Stomach (tissue), 9 donors: ENCODE data around the gene GNAI3. TPM values are rescaled to one million over a fixed set of nuclear protein-coding genes. Genes with fewer than 3 reads are reported as not detected.

Experiments used
- DNase-seq, 2 donors: peaks; one replicate each; pipeline versions ENCODE4 v3.0.0 to v3.0.0-alpha.2; 2013 to 2019
- H3K27ac ChIP-seq, 5 donors: fragments of 200-600 bp in 4 of 5; sonication (generic) in 4 of 5; one replicate each; pipeline ENCODE4 v1.5.1; 2013 to 2019; ENCODE audit warnings: mild to moderate bottlenecking in 1 of 5, moderate library complexity in 1 of 5
- H3K27me3 ChIP-seq, 3 donors: fragments of 200-600 bp; sonication (generic); one replicate each; pipeline ENCODE4 v1.5.1; 2017 to 2019; ENCODE audit warnings: mixed run types in 1 of 3
- H3K36me3 ChIP-seq, 4 donors: fragments of 200-600 bp; sonication (generic); 1 replicate in 3 of 4; 2 replicates in 1 of 4; pipeline ENCODE4 v1.5.1; 2016 to 2019
- H3K4me1 ChIP-seq, 4 donors: fragments of 200-600 bp; sonication (generic); one replicate each; pipeline ENCODE4 v1.5.1; 2016 to 2019
- H3K4me3 ChIP-seq, 4 donors: fragments of 200-600 bp; sonication (generic) in 3 of 4; one replicate each; pipeline ENCODE4 v1.5.1; 2016 to 2019; ENCODE audit warnings: mild to moderate bottlenecking in 1 of 4
- H3K9me3 ChIP-seq, 4 donors: fragments of 200-600 bp; sonication (generic); one replicate each; pipeline ENCODE4 v1.5.1; 2016 to 2019
- EP300 ChIP-seq: sonication (generic); formaldehyde crosslinking; IDR thresholded peaks from one replicate; pipeline ENCODE4 v1.6.1; 2017; ENCODE audit warnings: antibody characterized with exemption
- POLR2A ChIP-seq, 4 donors: fragments of 450-650 bp; IDR thresholded peaks; one replicate each; pipeline ENCODE4 v1.6.1; 2016; ENCODE audit warnings: antibody characterized with exemption in 4 of 4, control low read depth in 2 of 4, mild to moderate bottlenecking in 1 of 4, moderate library complexity in 1 of 4
- POLR2AphosphoS5 ChIP-seq, 3 donors: sonication (generic); formaldehyde crosslinking; IDR thresholded peaks; one replicate each; pipeline ENCODE4 v1.6.1; 2016; ENCODE audit warnings: antibody characterized with exemption in 3 of 3
- WGBS, 5 donors: extraction: QIAGEN DNeasy Blood & Tissue Kit in 3 of 5; methylation state at CpG; one replicate each; pipeline versions ENCODE4 v1.1.5 to v1.1.7; 2013 to 2018; 5-methylcytosine and 5-hydroxymethylcytosine counted together
- intact Hi-C: fragments of 100-400 bp; cut with DNase I; formaldehyde crosslinking; loops from one replicate; pipeline ENCODE4 v1.15.1; 2023; ENCODE audit warnings: low total_unique reads
- polyA plus RNA-seq, 3 donors: library from polyadenylated mRNA; stranded (reverse); fragments of 200-250 nt; gene quantifications; one replicate each; pipeline ENCODE4 v1.2.3, GENCODE V29; 2013
- total RNA-seq, 5 donors: library from RNA; depleted of rRNA; stranded (reverse); fragments of >200 nt; gene quantifications; one replicate each; pipeline versions ENCODE4 v1.1.0 to v1.2.3, GENCODE V29; 2014 to 2016
- TF ChIP-seq, protein P1 (sequence below), 7 experiments: fragments of 450-650 bp in 4 of 7; fragments of 200-600 bp in 3 of 7; sonication (generic) in 3 of 7; IDR thresholded peaks; one replicate each; pipeline ENCODE4 v1.5.1; 2016 to 2019; ENCODE audit warnings: antibody characterized with exemption in 7 of 7, control low read depth in 2 of 7, mild to moderate bottlenecking in 1 of 7
- donor health status: healthy with polysubstance abuse.
- donor health status: Bipolar disorder and iron deficiency.
- donor health status: healthy.

Gene GNAI3
- total and polyA plus RNA-seq, 8 donors = 0.58 to 12.7 (median 3.1) TPM

DNA sequence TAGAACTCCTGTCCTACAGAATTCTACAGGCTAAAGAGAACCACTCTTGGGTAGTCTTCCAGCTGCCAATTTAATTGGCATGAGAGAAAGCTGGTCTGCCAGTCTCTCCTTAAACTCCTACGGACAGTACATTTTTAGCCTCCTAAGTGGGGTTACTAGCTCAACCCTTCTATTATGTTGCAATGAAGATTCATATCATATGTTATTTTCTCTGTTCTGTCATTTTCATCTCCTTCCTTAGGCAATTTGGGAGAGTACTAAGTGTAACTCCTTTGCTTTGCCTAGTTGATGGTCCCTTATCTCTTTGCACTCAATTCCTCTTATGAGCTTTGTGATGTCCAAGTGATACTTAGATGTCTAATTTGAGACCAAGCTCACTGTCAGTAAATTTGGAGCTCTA lies 57.0 kb downstream of the GNAI3 start:
- H3K9me3 ChIP-seq = no peaks in the 10 kb centered on the region
- H3K4me3 ChIP-seq = no peak overlapping the region
- TF ChIP-seq EP300 (no peak), POLR2AphosphoS5 (IDR thresholded peaks at IDR 0.05) (no peak), POLR2A (IDR thresholded peaks at IDR 0.05) (no peak)
- TF ChIP-seq, protein P1, sequence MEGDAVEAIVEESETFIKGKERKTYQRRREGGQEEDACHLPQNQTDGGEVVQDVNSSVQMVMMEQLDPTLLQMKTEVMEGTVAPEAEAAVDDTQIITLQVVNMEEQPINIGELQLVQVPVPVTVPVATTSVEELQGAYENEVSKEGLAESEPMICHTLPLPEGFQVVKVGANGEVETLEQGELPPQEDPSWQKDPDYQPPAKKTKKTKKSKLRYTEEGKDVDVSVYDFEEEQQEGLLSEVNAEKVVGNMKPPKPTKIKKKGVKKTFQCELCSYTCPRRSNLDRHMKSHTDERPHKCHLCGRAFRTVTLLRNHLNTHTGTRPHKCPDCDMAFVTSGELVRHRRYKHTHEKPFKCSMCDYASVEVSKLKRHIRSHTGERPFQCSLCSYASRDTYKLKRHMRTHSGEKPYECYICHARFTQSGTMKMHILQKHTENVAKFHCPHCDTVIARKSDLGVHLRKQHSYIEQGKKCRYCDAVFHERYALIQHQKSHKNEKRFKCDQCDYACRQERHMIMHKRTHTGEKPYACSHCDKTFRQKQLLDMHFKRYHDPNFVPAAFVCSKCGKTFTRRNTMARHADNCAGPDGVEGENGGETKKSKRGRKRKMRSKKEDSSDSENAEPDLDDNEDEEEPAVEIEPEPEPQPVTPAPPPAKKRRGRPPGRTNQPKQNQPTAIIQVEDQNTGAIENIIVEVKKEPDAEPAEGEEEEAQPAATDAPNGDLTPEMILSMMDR (IDR thresholded peaks at IDR 0.05) = no peak
- no peaks in the 10 kb centered on the region for H3K27me3 ChIP-seq
- 93 to 100% (median 100%) methylated on average over 1 of the region's 1 CpG for WGBS, 5 donors
- no peak for DNase-seq
- H3K4me1 ChIP-seq = no peaks in the 10 kb centered on the region
- no peak overlapping the region for H3K27ac ChIP-seq
- no peaks in the 10 kb centered on the region for H3K36me3 ChIP-seq
- intact Hi-C loops = no loop called here

DNA sequence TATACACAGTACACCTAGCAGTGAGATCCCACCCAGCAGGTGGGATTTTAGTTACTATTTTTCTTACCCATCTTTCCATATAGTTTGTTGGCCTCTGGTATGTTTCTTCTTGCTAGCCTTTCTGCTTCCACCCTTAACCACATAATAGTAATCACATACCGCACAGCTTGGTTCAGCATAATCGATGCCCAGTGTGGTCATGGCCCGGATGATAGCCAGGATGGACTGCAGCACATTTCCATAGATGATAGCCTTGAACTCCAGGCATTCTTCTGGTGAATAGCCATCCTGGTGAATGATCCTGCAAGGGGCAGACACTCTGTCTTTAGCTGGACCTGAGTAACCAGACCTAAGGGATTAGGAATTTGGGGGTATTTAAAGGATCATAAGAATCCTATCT lies 61.5 kb downstream of the GNAI3 start:
- intact Hi-C loops = no loop called here
- no peaks in the 10 kb centered on the region for H3K9me3 ChIP-seq
- TF ChIP-seq POLR2AphosphoS5 (IDR thresholded peaks at IDR 0.05) (no peak), EP300 (no peak), POLR2A (IDR thresholded peaks at IDR 0.05) (no peak)
- TF ChIP-seq, protein P1 (IDR thresholded peaks at IDR 0.05) = no peak
- H3K27me3 ChIP-seq = no peaks in the 10 kb centered on the region
- H3K36me3 ChIP-seq = no peaks in the 10 kb centered on the region
- DNase-seq = no peak
- H3K4me1 ChIP-seq = peaks cover 0 to 21% (median 0%) of the 10 kb centered on the region in 4 donors
- no peak overlapping the region for H3K27ac ChIP-seq
- 89 to 99% (median 94%) methylated on average over 3 of the region's 3 CpGs for WGBS, 5 donors
- no peak overlapping the region for H3K4me3 ChIP-seq

DNA sequence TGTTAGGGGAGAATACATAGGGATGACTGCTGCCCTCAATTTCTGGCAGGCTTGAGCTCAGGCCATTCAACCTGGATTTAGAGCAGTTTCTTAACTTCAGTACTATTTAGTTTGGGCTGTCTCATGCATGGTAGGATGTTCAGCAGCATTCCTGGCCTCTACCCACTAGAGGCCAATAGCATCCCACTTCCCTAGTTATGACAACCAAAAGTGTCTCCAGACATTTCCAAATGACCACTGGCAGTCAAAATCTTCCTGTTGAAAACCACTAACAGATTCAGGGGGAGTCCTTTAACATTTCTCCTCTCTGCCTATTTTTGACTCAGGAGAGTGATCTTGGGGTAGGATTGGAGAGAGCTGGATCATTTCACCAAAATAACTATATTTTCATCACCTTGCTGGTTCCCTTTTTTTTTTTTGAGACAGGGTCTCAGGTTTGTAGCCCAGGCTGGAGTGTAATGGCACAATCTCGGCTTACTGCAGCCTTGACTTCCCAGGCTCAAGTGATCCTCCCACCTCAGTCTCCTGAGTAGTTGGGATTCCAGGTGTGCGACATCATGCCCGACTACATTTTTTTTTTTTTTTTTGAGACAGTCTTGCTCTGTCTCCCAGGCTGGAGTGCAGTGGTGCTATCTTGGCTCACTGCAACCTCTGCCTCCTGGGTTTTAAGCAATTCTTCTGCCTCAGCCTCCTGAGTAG lies 62.3 kb downstream of the GNAI3 start:
- intact Hi-C loops = no loop called here
- 69 to 93% (median 74%) methylated on average over 3 of the region's 3 CpGs for whole genome bisulfite sequencing, 5 donors

DNA sequence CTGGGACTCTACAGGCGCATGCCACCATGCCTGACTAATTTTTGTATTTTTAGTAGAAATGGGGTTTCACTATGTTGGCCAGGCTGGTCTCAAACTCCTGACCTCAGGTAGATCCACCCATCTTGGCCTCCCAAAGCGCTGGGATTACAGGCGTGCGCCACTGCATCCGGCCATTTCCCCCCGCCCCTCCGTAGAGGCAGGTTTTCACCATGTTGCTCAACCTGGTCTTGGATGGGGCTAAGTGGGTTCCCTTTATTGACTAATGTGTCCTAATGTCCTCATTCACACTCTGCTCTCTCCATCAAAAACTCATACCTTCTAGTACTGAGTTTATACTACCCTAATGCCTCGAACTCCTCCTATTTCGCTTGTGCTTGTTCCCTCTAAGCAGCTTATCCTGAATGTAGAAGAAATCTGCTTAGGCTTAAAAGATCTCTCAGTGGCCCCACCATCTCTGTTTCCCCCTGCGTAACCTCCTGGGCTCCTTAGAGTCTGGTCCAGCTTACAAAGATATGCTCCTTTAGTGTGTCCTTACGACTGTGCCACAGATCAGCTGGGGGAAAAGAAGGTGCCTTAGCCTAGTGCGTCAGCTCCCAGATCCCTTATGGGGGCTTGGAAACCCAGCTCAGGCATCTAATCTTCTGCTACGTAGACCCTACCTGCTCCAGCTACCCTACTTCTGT lies 63.0 kb downstream of the GNAI3 start:
- no peak for TF ChIP-seq POLR2AphosphoS5 (IDR thresholded peaks at IDR 0.05)
- TF ChIP-seq, protein P1 (IDR thresholded peaks at IDR 0.05) = no peak
- TF ChIP-seq EP300 = no peak
- TF ChIP-seq POLR2A (IDR thresholded peaks at IDR 0.05) = no peak
- intact Hi-C loops = no loop called here
- Histone ChIP-seq H3K27me3 (no peaks in the 10 kb centered on the region), H3K27ac (no peak overlapping the region), H3K36me3 (no peaks in the 10 kb centered on the region), H3K4me1 (peaks cover 0 to 21% (median 0%) of the 10 kb centered on the region in 4 donors), H3K9me3 (no peaks in the 10 kb centered on the region), H3K4me3 (no peak overlapping the region)
- 86 to 96% (median 94%) methylated on average over 13 of the region's 13 CpGs for WGBS, 5 donors
- no peak for DNase-seq

More for the DNA sequence above, 62.3 kb downstream of the GNAI3 start:
- H3K4me1 ChIP-seq = peaks cover 0 to 21% (median 0%) of the 10 kb centered on the region in 4 donors
- H3K36me3 ChIP-seq = no peaks in the 10 kb centered on the region
- no peak overlapping the region for H3K4me3 ChIP-seq
- no peaks in the 10 kb centered on the region for H3K27me3 ChIP-seq
- TF ChIP-seq EP300 = no peak
- TF ChIP-seq, protein P1 (IDR thresholded peaks at IDR 0.05) = no peak
- no peak for TF ChIP-seq POLR2A (IDR thresholded peaks at IDR 0.05)
- TF ChIP-seq POLR2AphosphoS5 (IDR thresholded peaks at IDR 0.05) = no peak
- no peak overlapping the region for H3K27ac ChIP-seq
- no peaks in the 10 kb centered on the region for H3K9me3 ChIP-seq
- DNase-seq = no peak
